GM18909 (cell line): ENCODE results near the gene FAM120A.

Source experiments
- ATAC-seq: cut with Tn5 transposase; IDR thresholded peaks from one replicate; pipeline ENCODE4 v1.9.1; 2021; ENCODE audit warnings: mild to moderate bottlenecking; ENCODE audit not compliant: unreplicated experiment, poor library complexity

Gene FAM120A

DNA sequence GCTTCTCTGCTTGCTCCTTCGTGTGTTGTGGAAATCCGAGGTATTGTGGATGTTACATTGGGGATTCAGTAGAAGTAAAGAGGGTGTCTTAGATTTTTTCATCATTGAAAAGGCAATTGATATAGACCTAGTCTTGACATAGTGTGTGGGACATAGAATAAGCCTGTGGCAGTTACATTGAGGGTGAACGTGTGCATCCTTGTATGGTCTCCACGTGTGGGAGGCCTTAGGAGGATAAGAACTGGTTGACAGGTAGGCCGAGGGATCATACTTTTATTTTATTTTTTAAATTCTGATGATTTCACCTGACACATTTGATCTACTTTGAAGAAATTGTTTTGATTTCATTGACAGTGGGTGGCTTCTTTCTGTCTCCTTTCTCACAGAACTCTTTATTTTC is 18.9 kb downstream of the FAM120A start:
- no peak for ATAC-seq

- no peak for ATAC-seq
Observed at GRCh38 chr9:93471124-93471523, 19.6 kb downstream of the FAM120A start.

GRCh38 chr9:93473411-93473810 is 21.9 kb downstream of the FAM120A start:
- ATAC-seq = no peak

GRCh38 chr9:93475108-93475507 is 23.6 kb downstream of the FAM120A start:
- ATAC-seq = no peak

DNA sequence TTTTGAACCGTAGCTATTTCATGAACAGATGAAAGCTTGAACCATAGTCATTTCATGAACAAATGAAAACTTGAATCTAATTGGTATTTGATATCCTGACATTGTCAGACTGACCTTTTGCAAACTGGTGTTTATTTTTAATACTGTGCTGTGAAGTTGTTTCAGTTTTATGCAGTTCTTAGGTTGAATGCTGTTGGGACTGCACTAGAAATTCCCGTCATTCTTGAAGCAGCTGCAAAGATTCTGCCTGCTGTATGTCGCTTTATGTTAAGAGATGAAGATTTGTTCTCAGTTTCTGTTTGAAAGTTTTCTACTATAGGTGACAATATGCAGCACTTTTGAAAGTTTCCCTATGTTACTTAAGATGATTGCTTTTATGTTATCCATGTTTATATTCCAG is 24.4 kb downstream of the FAM120A start:
- no peak for ATAC-seq

GRCh38 chr9:93476924-93477323 is 25.4 kb downstream of the FAM120A start:
- ATAC-seq = no peak

DNA sequence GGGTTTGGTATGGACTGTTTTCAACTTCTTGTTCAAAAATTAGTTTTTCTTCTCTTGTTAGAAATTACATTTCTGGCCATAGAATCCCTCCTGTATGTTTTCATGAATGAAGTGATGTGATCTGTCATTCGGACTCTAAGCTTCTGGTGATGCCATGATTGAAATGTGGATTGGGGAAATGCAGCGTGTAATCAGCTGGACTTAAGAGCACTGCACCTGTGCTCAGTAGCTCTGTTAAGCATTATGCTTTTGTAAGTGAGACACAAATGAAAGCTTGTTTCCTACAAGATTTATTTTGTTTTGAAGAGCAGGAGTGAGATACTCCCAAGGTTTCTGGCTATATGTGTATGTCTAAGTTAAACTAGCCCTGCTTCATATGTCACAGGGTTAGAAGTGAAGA is 25.9 kb downstream of the FAM120A start:
- ATAC-seq = no peak

GRCh38 chr9:93479726-93480125 is 28.2 kb downstream of the FAM120A start:
- no peak for ATAC-seq

DNA sequence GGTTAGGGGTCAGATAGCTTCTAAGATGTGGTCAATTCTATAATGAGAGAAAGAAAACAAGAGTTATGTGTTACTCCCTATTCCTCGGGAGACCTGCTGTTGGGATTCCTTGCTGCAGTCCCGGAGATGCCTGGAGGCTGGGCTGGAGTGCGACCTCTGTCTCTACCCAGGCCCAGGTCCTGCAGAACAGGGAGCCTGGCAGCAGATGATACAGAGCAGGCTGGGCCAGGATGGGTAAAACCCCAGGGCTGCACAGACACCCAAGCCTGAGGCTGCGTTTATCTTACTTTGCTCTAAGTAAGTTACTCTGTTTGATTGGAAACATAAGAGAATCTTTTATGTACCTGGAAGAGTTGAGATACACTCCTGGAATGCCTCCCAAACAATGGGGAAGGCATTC is 28.8 kb downstream of the FAM120A start:
- no peak for ATAC-seq

- no peak for ATAC-seq
Observed at GRCh38 chr9:93480728-93481324, 29.3 kb downstream of the FAM120A start.

- ATAC-seq = no peak
Observed at GRCh38 chr9:93483497-93483896, 32.0 kb downstream of the FAM120A start.

- ATAC-seq = no peak
Observed at GRCh38 chr9:93486268-93486667, 34.8 kb downstream of the FAM120A start.

DNA sequence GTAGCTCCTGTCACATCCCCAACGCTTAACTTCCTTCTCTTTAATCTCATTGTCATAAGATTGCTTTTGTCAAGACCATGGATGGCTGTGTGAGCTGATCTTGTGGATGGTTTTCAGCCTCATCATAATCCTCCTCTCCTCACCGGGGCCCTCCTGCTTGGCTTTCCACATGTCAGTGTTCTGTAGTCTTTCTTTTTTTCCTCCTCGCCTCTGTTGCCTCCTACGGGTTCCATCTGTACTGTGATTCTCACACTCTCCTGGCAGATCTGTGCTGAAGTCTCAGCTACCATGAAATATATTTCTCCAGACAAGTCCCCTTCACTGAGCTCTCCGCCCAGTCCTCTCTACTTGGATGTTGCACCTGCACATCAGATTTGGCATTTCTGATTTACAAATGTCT is 36.8 kb downstream of the FAM120A start:
- ATAC-seq = no peak

DNA sequence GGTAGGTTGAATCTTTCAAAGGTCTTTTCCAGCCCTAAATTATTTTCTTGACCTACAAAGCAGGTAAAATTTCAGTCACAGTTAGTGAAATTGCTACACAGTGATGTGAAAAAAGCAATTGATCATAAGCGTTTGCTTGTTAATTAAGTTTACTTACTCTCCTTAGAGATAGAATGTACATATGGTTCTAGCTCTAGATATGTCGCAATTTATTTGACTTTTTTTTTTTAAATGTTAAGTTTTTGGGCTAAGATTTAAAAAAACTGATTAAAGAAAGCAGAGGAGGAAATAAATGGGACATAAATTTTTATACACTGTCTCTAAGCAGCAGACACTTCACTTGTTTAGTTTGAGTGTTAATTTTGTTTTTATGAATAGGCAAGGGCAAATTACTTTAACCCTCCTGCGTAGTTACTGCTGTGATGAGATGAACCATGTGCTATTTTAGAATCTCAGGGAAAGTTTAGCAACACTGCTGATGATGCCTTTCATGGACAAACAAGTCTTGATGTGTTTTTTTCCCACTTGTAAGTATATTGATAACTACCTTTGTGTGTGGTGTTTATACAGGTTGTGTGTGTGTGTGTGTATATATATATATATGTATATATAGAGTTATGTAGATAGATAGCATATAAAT is 40.2 kb downstream of the FAM120A start:
- no peak for ATAC-seq

GRCh38 chr9:93492327-93492726 is 40.8 kb downstream of the FAM120A start:
- ATAC-seq = no peak

DNA sequence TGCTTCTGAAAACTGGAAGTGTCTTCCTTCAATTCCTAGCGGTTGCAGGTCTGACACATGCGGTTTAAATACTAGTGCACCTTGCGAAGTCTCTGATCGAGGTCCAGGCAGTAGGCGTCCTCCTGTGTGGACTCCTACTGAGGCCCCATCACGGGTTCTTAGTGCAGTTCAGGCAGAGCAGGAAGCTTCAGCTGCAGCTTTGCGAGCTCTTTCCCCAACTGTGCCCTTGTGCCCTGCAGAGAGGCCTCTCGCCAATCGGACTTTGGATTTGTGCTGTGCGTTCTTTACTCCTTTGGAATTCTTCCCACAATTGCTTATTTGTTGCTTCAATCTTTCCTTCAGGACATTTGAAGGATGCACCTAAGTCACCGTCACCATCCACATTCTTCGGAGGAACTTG is 42.5 kb downstream of the FAM120A start:
- no peak for ATAC-seq

DNA sequence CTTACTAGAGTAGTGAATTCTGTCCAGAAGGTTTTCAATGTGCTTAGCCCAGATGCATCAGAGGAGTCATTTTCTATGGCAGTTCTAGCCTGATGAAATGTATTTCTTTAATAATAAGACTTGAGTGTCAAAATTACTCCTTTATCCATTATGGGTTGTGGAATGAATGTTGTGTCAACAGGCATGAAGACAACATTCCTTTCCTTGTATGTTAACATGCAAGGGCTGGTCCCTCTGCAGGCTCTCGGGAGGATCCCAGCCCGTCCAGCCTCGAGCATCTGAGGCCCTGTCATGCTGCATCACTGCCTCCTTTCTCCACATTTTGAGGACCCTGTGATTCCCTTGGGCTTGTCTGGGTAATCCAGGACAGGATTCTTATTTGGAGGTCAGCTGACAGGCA is 44.8 kb downstream of the FAM120A start:
- no peak for ATAC-seq

GRCh38 chr9:93500571-93501298 is 49.2 kb downstream of the FAM120A start:
- ATAC-seq = no peak

DNA sequence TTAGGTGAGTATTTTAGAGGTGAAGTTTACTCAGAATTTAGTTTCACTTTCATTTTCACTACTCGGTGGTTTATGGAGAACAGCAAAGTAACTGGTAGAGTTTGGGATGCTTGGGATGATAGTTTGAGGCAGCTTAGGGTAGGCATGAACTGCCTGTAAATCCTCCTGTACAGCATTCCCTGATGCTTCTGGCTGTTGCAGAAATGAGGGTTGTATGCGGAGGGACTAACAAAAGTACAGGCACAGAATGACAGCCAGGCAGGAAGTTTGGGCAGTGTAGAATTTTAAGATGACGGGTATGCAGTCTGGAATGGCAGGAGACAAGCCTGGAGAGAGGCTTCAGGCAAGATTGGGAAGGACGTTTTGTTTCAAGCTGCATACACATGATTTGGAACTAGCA is 49.9 kb downstream of the FAM120A start:
- no peak for ATAC-seq

- ATAC-seq = no peak
Observed at GRCh38 chr9:93503381-93503780, 51.9 kb downstream of the FAM120A start.

DNA sequence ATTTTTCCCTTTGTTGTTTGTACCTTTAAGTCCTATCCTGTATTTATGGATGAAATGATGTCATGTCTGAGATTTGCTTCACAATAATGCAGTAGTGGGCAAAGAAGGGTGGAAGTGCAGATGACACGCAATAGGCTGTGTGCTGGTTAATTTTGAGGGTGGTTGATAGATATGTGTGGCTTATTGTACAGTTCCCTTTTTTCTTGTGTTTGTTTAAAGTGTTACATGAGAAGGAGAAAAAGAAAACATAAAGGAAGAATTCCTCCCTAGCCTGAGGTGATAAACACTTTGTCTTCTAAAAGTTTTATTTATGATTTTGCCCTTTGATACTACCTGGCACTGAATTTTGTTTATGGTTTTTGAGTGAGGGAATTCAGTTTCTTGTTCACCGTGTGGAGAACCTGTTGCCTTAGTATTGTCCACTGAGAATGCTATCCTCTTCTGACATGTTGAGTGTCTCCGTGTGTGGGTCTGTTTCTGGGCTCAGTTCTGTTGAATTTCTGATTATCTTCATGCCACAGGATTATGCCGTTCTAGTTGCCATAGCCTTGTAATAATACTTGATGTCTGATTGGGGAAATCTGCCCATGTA is 54.2 kb downstream of the FAM120A start:
- ATAC-seq = no peak
